ENCODE measurements around the gene UBB.

UBB gene
- 308 reads per million, percentile 96 among the genes with 10 or more reads in this experiment for total RNA-seq

DNA sequence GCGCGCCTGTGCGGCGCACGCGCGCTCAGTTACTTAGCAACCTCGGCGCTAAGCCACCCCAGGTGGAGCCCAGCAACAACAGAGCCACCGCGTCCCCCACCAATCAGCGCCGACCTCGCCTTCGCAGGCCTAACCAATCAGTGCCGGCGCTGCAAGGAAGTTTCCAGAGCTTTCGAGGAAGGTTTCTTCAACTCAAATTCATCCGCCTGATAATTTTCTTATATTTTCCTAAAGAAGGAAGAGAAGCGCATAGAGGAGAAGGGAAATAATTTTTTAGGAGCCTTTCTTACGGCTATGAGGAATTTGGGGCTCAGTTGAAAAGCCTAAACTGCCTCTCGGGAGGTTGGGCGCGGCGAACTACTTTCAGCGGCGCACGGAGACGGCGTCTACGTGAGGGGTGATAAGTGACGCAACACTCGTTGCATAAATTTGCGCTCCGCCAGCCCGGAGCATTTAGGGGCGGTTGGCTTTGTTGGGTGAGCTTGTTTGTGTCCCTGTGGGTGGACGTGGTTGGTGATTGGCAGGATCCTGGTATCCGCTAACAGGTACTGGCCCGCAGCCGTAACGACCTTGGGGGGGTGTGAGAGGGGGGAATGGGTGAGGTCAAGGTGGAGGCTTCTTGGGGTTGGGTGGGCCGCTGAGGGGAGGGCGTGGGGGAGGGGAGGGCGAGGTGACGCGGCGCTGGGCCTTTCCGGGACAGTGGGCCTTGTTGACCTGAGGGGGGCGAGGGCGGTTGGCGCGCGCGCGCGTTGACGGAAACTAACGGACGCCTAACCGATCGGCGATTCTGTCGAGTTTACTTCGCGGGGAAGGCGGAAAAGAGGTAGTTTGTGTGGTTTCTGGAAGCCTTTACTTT, at the start of gene UBB:
Gene UBB (plus strand): TSS at position 452 of the 856 bp plus-strand sequence. CDS start 817 bp downstream, outside the sequence.
- peak; percentile 92 for DNase-seq

DNA sequence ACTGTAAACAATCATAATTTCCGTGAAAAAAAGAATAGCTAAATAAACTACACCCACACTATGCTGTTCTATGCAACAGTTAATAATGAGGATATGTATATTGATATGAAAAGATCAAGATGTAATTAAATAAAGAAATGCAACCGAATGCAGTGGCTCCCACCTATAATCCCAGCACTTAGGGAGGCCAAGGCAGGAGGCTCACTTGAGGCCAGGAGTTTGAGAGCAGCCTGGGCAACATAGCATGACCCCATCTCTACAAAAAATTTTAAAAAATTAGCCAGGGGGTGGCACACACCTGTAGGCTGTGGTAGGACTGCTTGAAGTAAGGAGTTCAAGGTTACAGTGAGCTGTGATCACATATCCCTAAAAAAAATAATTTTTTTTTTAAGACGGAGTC, 42.5 kb upstream of the UBB start:
- no peak for DNase-seq

DNA sequence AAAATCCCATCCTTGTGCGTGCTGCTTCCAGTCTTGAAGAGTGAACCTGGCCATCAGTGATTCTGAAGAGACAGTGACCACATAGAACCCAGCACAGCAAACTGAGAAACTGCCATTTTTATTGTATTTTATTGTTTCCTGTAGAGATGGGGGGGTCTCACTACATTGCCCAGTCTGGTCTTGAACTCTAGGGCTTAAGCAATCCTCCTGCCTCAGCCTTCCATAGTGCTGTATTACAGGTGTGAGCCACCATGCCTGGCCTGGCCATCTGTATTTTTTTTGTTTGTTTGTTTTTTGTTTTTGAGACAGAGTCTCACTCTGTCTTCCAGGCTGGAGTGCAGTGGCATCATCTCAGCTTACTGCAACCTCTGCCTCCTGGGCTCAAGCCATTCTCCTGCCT, 41.5 kb upstream of the UBB start:
- no peak for DNase-seq

DNA sequence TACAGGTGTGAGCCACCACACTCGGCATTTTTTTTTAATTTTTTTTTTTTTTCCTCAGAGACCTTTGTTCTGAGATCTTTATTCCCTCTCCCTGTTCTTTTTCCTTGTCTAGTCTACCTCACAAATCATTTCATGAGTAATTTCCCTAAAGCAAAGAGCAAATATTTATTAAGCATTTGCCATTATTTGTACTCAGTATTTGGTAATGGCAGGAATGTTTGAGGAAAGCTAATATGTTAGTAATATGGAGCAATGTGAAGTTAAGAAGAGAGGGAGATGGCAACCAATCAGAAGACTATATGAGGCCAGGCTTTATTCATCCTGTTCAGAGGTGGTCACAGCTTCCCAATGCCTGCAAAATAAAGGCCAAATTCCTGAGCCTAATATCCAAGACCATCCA, 40.9 kb upstream of the UBB start:
- no peak for DNase-seq

DNA sequence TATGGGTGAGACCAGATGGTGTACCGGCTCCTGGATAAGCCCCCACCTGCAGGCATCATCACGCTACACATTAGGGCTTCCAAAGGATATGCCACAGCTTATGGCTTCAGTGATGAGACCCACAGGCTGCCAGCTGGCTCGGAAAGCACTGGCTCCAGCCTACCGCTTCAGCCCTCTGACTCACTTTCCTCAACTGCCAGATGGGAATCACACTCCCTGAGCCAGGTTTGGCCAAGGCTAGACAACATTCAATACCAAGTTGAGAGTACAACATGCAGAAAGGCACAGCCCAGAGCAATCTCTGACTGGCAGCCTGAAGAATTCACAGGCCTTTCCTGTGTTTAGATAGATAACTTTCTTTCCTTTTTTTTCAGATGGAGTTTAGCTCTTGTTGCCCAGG, 37.9 kb upstream of the UBB start:
- DNase-seq: no peak

DNA sequence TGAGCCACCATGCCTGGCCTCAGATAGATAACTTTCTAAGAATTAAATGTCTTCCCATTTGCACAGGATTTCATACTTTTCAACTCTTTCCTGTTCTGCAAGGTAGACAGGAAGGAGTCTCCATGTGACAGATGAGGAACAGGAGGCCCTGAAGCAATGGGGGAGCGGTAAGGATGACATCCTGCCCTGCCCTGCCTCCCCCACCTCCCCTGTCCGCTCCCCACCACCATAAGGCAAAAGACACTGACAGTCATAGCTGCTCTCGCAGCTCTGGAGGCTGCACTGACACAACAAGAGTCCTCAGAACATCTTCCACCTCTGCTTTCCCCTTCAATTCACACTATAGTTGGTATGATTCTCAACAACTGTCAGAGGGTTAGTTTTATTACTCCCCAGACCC, 37.3 kb upstream of the UBB start:
- DNase-seq: no peak

DNA sequence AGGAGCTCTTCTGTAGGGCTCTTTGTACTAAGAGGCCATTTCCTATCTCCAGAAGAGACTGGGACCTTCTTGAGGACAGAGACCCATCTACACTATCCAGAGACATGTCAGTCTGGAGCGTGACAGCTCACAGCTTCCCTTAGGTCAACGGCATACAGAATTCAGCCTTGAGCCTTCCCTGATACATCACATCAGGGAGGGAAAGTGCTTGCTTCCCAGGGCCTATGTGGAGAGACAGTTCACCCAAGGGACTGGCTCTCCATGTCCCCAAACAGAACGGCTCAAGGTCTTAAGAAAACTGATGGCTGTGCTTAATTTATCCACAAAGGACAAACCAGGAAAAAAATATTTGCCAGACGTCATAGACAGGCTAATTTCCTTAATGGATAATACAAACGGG, 35.3 kb upstream of the UBB start:
- DNase-seq: no peak

DNA sequence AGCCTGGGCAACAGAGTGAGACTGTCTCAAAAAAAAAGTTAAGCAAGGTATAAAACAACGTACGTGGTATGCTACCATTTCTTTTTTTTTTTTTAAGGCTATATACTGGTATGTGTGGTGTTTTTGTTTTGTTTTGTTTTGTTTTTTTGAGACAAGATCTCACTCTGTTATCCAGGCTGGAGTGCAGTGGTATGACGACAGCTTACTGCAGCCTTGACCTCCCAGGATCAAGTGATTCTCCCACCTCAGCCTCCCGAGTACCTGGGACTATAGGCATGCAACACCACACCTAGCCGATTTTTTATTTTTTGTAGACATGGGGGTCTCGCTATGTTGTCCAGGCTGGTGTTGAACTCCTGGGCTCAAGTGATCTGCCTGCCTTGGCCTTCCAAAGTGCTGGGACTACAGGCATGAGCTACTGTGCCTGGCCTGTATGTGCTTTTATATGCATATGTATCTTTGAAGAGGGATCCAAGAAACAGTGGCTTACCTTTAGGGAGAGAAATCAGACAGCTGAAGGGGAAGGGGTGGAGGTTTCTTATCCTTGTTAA, 34.1 kb upstream of the UBB start:
- no peak for DNase-seq

DNA sequence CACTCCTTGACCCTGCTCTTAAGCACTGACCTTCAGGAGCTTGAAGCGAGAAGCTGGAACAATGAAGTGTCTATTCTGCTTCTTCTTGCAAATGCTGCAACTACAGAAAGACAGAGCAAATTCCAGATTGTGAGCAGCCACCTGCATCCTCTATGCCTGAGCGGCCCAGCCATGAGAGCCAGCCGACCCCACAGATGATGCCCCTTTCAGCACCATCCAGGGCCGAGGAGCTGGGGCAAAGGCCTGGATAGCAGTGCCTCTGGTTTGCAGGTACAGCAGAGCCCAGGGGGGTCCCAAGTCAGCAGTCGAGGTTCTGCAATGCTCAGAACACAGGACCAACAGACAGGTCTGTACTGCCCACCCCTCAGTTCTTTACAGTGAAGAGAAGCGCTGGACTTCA, 32.3 kb upstream of the UBB start:
- no peak for DNase-seq

DNA sequence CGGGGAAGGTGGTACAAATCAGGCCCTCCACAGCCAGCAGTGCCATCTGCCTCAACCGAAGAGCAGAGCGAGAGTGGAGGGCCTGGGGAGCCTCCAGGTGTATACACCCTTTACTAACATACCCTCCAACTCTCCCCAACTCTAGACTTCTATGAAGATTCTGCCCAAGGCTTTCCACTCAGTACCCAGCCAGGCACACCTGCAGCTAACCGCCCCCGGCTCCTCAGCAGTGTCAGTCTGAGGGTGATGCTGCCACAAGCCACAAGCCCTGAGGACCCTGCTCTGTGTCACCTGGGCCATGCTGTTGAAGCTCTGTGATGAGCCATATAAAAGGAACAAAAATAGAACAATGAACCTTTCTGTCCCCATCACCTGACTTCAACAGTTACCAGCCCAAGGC, 31.5 kb upstream of the UBB start:
- no peak for DNase-seq

DNA sequence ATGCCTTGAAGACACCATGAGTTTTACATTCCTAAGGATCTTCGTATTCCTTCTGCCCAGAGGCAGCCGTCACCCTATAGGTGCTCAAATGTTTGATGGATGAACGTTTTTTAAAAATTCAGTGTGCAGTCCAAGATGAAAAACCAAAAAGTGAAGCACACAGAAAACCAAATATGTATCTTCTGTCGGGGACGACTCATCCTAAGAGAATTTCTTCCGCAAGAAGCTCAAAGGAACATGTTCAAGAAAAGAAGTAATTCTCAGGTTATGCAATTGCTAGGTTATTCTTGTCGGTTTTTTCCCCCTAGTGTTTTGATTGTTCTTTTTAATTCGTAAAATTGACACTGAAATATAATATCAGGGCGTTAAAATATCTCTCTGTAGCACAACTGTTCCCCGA, 29.1 kb upstream of the UBB start:
- no peak for DNase-seq

DNA sequence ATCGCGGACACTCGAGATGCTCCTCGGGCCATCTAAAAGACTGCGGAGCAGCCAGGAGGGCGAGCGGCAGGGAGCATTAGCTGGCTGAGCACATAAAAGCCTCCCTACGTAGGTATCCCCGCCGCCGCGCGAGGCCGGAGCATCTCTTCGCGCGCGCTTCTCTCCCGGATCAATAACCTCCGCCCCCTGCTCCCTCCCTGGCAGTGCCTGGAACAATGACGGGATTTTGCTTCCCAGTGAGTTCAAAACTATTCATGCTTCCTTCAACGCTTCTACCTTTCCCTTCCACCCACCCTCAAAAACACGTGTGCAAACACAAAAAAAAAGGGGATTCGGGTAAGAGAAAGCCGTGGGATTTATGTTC, 28.6 kb upstream of the UBB start:
- DNase-seq: peak; percentile 4

DNA sequence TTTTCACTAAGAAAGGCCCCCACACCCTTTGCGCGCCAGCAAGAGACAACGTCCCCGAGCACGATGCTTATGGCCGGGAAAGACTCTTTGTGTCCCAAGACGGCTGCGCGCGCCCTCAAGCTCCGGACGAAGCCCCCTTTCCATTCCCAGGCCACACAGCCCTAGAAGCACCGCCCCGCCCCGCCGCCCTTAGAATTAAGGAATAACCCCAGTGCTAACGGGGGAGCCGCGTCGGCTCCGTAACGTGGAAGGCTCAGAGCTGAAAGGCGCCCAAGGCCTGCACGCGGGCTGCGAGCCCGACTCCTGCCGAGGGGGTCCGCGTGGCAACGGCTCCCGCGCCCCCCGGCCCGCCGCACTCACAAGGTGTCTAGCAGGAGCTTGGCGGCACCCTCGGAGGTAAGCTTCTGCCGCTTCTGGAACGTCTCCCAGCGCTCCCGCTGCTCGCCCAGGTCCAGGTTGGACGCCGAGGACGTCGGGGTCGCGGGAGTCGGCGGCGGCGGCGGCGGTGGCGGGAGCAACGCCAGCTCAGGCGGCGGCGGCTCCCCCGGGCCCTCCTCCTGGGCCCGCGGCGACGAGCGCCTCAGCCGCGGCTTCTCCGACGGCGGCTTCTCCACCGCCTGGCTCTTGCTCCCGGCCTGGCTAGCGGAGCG, 28.1 kb upstream of the UBB start:
- DNase-seq: peak; percentile 9

DNA sequence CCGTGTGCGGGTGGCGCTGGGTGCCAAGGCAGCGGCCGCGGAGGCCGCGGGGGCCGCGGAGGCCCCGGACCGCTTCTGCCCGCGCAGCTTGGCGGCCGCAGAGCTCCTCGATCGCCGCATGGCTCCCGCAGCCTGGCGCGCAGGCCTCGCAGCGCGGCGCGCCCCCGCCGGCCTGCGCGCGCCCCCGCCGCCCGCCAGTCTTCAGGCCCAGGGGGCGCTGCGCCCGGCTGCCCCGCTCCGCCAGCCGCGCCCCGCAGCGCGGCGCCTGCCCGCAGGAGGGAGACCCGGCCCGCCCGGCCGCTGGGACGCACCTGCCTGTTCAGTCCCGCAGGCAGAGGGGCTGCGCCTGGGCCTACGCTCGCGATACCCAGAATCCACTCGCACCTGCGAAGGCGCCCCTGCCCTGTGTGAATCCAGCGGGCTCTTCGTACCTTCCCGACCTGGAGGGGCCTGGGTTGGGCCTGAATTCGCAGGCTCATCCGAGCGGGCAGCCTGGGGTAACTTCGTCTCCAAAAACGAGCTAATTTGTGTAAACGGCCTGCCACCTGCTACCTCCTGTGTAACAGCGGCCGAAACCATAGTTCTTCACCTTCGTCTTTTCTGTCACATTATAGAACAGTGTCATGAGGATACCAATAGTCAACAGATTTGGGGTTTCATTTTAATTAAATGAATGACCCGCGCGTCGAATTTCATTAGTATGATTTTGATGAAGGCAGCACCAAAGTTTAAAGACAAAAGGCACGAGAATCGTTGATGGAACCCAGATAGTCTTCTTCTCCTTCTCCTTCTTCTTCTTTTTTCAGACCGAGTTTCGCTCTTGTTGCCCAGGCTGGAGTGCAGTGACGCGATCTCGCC, 27.3 kb upstream of the UBB start, which contains the start of gene CENPV:
Gene CENPV (minus strand): TSS at position 153 of the 858 bp plus-strand sequence. CDS start 33 bp downstream, at position 120.
- DNase-seq: peak; percentile 51

DNA sequence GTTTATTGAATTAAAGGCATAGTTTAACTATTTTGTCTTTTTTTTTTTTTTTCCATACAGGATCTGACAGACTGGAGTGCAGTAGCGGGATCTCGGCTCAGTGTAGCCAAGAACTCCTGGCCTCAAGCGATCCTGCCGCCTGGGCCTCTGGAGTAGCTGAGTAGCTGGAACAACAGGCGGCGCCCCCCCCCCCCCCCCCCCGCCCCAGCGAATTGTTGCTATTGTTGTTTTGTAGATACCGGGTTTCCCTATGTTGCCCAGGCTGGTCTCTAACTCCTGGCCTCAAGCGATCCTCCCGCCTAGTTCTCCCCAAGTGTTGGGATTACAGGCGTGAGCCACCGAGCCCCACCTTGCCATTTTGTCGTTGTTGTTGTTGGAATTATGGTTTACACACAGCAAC, 26.3 kb upstream of the UBB start:
- no peak for DNase-seq

DNA sequence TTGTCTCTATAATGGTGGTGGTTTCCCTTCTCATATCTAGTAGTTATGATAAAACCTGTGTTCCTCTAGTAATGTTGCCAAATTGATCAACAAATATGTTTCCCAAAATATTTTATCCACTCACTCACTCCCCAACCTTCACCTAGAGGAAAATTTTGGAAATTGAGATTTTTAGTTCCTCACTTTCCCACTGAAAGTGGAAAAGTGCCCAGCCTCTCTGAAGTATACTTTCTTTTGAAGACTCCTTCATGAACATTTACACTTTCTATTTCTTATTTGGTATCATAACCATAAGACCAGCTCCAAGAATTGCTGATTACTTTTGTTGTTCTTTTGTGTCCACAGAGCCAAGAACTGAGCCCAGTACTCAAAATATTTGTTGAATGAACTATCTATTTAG, 22.5 kb upstream of the UBB start:
- no peak for DNase-seq

DNA sequence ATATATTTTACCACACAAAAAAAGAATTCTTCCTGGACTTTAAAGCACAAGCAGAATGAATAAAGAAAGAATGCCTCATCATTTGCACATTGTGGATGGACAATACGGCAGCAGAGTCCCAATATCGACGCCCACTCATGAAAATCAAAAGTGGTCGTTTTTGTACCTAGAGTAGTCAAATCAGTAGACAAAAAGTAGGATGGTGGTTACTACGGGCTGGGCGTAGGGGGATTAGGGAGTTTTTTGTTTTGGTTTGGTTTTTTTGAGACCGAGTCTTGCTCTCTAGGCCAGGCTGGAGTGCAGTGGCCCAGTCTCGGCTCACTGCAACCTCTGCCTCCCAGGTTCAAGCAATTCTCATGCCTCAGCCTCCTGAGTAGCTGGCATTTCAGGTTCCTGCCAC, 19.0 kb upstream of the UBB start:
- no peak for DNase-seq

DNA sequence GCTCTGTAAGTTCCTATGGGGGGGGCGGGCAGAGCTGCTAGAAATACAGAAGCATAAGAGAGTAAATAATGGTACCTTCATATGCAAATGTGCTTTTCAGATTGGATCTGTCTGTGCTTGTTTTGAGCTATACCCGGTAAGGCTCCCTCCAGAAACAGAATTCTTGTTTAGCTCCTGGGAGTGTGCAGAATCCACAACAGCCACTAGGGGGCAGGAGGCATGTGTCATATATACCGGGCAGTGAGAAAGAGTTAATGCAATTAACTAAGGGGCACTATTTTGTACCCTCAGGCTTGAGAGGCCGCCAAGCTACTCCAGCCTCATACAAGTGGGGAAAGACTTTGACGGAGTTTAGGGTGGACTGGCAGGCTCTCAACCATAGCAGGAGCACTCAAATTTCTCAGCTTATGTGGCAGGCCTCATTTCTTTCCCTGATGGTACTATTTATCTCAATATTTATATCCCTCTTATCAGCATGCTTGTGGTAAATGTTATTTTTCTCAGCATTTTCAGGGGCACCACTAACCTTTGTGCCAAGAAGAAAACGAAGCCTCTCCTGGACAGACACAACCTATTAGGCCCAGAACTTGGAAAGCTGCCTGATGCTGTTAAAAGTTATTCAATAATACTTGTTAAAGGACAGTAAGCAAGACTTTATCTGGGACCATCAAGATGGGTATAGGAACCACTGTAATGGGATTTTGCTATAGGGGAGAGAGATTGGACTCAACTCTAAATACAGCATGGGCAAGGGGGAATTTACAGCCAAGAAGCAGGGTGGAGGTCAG, 16.9 kb upstream of the UBB start:
- peak; percentile 62 for DNase-seq

DNA sequence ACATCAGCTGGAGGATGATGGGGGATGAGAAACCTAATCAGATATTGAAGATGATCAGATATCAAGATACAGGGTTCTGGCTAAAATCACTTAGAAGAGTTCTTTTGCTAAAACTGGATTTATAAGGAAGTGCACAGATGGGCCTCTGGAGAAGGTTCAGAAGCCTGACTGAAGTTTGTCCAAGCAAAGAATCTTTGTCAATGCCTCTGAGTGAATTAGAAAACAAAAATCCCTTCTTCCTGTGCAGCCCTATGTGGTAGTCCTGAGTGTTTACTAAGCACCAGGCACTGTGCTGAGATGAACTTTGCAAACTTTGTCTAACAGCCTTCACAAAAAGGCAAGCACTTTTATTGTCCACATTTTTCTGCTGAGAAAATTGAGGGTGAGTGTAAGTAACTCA, 16.3 kb upstream of the UBB start:
- no peak for DNase-seq

DNA sequence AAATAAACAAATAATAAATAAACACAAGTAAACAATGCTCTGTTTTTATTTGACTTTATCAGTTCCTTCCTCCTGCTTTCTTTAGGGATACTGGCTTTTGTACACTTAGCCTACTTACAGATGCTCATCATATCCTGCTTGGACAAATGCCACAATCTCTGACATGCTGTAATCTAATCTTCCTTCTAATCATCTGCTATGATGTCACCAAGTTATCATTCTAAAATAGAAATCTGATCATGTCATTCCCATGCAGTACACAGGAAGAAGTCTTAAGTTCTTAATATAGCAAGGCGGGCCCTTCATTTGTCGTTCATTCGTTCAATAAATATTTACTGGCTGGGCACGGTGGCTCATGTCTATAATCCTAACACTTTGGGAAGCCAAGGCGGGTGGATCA, 9.1 kb upstream of the UBB start:
- no peak for DNase-seq

DNA sequence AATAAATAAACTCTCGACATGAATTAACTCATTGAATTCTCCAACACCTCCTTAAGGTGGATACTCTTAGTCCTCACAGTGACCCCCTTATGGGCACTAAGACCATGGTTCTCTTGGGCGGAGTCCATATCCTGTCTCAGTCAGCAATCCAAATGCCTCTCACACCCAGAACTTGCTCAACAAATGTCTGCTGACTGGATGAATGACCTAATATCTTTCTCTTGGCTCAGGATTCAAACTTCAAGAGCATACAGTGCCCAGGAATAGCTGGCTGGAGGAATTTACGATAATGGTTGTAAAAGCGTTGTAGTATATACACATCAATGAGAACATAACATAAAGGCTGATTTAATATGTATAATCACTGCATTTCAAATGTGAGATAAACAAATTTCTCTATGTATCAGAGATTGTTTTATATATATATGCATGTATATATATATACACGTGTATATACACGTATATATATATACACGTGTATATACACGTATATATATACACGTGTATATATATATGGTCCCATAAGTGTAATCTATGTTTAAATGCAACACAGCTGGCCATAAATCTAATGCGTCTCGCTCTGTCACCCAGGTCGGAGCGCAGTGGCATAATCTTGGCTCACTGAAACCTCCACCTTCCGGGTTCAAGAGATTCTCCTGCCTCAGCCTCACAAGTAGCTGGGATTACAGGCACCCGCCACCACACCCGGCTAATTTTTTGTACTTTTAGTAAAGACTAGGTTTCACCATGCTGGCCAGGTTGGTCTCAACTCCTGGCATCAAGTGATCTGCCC, 6.5 kb upstream of the UBB start:
- DNase-seq: no peak

All from effector CD4-positive, alpha-beta T cell (primary cell).